G401.6 (cell line): Measurements from ENCODE around the gene MNX1.

Experiments
- FAIRE-seq: peaks from 2 replicates; lab custom pipeline; 2012; peaks lifted over from hg19 to GRCh38; lab: Jason Lieb, UNC

MNX1 gene

DNA sequence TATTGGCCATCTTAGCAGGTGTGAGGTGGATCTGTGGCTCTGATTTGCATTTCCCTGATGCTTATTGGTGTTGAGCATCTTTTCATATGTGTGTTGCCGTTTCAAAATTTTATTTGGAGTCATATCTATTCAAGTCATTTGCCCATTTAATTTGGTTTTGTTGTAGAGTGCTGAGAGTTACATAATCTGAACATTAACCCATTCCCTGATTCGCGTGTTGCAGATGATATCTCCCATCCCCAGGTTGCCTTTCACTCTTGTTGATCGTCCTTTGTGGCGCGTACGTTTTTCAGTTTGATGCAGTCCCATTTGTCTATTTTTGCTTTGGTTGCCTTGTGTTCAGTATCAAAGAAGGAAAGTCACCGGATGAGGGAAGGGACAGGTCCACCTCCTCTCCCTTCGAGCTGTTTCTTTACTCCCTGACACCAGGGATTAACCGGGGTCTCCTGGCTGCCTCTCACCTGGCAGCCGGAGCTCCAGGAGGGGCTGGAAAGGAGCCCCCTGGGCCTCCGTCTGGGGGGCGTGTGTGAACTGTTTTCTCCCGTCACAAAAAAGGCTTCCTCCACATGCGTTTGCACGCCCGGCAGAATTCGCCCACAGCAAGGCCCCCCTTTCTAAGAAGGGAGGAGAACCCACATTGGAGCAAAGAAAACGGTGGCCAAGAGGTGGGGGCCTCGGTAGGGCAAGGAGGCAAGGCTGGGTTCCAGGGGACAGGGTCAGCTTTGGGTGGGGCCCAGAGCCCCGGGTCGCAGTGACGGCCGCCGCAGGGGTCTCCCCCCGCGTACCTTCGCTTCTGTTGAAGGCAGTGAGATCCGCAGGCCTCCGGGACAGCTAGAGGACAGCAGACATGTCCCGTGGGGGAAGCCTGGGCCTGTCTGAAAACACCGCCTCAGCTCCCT is 8.3 kb downstream of the MNX1 start:
- FAIRE-seq = no peak

DNA sequence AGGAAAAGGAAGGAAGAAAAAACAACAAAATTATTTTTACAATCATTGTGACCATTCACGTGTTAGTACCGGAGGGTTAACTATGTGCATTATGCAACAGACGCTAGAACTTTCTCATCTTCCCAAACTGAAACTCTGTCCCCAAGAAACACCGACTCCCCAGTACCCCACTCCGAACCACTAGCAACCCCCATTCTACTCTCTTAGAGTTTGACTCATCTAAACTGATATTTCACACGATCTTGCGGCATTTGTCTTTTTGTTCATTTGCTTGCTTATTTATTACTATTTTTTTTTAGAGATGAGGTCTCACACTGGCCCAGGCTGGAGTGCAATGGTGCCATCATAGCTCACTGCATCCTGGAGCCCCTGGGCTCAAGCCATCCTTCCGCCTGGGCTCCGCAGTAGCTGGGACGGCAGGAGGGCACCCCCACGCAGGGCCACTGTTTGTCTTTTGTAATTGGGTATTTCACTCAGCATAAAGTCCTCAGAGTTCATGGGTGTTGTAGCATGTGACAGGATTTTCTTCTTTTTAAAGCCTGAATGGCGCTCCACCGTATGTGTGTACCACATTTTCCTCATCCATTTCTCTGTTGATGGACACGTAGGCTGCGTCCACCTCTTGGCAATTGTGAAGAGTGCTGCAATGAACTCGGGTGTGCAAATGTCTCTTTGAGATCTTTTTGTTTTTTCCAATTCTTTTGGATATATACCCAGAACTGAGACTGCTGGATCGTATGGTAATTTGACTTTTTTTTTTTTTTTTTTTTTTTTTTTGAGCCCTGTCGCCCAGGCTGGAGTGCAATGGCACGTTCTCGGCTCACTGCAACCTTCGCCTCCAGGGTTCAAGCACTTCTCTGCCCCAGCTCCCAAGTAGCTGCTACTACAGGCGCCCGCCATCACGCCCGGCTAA is 9.5 kb downstream of the MNX1 start:
- FAIRE-seq = no peak

DNA sequence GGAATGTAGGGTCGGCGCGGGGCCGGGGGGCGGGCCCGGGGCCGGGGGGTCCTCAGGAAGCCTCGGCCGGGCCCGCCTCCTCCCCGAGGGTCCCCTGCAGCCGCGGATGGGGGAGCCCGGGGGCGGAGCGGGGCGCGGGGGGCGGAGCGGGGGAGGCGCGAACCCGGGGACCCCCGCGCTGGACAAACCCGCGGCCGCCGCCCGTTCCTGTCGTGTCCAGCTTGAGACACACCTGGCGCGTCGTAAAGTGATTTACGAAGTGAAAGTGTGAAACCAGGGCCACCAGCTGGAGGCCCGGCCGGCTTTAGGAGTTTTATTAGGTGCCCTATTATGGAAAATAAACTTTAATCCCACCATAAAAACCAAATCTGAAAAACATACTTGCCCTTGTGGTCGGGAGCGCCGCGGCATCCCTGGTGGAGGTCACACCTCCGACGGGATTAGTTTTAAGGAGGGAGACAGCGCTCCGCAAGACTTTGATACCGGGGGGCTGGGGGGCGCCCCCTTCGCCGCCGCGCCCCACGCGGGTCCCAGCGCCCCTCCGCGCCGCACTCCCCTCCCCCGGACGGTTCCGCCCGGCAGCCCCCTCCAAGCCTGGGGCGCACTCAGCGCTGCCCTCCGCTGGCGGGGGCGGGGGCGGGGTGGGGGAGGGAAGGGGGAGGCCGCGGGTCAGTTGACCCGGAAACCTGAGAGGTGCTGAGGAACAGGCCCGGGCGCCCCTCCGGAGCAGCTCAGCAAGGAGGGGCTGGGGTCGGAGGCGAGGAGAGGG is 10.3 kb downstream of the MNX1 start:
- no peak for FAIRE-seq

DNA sequence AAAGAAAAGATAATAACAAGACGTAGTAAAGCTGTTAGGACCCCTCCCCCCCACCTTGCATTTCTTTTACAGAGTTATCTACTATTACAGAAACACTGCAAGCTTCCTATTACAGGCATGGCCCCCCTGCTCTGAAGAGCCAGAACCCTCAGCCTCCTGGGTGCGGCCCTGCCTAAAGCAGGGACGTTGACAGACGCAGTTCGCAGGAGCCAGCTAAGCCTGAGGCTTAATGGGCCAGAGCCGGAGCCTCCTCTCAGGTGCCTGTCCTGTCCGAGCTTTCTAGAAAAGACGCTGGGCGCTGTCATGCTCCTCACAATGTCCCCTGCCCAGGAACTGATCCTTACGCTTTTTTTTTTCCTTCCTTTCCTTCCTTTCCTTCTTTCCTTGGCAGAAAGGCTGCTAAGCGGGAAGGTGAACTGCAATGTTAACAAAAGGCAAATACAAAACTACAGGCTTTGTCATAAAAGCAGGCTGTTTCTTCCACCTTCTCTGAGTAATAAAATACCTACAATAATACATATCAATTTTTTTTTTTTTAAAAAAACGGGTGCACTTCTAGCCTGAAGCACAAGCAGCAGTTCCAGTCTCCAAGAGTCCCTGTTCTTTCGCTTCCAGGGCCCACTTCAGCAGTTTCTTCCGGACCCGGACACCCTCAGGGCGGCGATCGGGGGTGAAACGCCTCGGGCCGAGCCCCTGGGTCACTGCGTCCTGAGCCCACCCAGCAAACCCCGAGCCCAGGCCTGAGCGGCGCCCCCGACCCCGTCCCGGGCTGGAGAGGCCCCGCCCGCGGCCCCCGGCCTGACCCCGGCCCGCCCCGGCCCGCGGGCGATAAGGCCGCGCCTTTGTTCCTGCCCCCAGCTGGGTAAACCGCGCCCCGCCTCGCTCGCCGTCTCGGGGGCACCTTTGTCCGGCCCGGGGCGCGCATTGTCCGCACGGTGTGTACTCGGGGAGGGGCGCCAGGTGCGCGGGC is 11.2 kb downstream of the MNX1 start:
- no peak for FAIRE-seq

DNA sequence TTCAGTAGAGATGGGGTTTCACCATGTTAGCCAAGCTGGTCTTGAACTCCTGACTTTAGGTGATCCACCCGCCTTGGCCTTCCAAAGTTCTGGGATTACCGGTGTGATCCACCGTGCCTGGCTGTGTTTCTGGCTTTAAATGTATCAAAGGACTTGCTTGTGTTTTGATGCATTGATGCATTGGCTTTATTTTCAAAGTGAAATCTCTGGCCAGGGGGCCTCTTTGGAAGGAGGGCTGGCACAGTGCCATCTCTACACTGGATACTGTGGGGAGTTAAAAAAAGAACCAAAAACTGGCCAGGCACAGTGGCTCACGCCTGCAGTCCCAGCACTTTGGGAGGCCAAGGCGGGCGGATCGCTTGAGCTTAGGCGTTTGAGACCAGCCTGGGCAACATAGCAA is 16.0 kb downstream of the MNX1 start:
- FAIRE-seq = no peak

DNA sequence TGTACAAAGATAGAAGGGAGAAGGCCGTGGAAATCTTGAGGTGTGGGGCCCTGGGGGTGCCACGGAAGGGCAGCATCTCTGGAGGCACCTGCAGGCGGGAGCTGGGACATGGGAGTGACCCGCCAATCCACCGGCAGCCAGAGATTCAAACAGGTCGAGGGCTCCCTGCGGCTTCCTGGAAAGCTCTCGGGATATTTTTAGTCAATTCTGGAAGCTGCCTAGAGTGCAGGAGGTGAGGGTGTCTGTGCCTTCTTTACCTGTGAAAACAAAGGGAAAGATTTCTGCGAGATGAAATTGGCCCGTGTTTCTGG is 16.6 kb downstream of the MNX1 start:
- FAIRE-seq = no peak

DNA sequence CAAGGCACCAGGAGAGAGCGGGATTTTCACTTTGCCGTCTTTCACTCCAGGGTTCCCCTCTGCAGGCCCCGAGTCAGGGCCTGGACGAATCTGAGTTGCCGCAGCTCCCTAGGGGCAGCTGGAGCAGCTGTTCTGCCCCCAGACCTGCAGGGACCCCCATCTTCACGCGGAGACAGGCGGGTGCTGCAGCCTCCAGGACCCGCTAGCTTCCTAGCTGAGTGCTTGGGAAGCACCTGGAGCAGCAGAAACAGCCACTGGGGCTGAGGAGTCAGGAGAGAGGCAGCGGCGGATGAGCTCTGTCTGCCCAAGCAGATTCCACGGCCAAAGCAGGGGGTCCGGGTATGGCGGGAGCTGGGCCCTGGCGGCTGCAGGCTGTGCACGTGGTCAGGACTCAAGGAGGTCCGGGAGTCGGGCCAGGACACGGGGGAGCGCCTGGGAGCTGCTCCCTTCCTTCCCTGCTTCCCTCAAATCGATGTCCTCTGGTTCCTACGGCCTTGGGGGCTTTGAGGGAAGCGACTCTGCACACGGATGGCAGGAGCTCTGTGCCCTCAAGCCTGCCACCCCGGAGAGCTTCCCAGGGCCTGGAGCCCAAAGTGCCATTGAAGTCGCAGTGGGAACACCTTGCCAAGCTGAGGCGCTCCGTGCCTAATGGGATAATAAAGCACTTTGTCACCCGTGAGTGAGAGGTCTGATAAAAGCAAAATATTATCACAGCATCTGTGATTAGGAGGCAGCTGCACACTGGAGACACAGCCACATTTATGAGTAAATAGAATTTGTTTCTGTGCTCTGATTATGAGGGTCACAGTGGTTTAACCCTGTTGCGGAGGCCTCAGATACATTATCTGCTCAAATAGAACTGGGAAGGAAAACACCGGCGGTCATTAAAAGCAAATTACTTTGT is 17.2 kb downstream of the MNX1 start:
- FAIRE-seq = no peak

DNA sequence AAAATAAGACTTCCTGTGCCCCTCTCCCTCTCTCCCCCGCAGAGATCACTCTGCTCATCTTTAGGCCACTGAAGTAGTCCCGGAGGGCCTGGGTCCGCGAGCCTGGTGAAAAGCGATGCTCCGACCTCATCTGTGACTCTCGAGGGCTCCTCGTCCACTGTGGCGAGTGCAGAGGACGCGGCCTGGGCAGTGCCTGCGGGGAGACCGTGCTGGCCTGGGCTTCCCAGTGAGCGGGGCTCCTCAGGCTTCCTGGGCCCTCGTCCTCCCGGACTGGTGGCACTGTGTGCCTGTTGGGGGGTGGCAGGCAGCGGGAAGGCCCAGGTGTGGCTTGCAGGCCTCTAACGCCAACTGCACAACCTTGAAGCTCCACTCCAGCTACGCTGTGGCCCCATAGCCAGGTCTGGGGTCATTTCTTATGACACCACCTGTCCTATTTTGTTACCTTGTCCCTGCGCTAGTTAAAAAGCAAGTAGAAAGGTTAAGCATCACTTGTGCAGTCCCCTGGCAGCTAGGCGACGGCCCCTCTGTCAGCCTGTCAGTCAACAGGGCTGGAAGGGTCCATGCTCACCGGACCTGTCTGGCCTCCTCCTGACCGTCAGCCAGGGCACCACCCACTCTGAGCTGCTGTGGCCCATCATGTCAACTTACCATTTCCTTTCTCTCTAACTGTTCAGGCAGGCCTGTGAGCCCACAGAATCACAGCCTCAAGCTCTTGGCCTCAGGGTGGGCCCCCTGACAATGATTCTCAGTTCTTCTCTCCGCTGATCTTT is 20.5 kb downstream of the MNX1 start:
- no peak for FAIRE-seq

DNA sequence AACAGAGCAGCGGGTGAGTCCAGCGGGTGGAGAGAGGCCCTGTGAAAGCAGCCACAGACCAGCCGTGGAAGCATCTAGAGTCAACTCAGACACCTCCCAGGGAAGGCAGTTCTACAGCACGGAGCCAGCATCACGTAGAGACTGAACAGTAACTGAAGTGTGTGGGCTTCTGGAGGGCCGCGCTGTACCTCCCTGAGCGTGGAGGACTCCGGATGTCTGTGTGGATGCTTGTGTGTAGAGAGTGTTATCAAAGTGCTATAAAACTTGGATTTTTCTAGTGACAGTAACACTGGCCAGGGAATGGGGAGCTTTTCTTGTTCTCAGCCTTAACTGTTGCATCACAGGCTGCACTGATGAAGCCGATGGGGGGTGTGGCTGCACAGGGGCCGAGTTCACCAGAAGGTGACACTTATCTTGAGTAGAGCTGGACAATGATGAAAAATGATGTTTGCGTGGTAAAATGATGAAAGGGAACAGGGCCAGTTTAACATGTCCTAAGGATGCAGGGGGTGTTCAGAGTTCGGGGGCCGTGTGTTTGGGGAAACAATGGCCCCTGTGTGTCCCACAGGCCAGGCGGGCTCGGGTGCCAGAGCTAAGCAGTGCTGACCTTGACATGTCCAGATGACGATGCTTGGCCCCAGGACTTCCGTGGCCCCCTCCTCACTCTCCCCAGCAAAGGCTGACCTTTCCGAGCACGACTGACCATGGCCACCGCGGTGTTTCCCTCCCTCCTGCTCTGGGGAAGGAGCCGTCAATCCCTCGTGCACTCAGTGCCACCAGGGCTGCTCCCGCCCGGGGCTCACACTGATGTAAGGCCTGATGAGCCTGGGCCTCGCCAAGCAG is 21.9 kb downstream of the MNX1 start:
- FAIRE-seq = no peak

DNA sequence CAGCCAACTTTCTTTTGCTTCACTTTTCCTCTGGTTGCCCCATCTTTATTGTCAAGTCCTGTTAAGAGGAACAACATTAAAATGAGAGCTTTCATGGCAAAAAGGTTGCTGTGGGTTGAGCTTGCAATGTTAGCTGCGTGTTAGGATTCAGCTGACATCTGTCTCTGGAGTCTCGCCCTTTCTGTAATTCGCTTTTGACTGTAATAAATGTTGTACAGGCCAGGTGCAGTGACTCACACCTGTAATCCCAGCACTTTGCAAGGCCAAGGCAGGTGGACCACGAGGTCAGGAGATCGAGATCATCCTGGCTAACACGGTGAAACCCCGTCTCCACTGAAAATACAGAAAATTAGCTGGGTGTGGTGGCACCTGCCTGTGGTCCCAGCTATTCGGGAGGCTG is 24.1 kb downstream of the MNX1 start:
- FAIRE-seq = no peak

DNA sequence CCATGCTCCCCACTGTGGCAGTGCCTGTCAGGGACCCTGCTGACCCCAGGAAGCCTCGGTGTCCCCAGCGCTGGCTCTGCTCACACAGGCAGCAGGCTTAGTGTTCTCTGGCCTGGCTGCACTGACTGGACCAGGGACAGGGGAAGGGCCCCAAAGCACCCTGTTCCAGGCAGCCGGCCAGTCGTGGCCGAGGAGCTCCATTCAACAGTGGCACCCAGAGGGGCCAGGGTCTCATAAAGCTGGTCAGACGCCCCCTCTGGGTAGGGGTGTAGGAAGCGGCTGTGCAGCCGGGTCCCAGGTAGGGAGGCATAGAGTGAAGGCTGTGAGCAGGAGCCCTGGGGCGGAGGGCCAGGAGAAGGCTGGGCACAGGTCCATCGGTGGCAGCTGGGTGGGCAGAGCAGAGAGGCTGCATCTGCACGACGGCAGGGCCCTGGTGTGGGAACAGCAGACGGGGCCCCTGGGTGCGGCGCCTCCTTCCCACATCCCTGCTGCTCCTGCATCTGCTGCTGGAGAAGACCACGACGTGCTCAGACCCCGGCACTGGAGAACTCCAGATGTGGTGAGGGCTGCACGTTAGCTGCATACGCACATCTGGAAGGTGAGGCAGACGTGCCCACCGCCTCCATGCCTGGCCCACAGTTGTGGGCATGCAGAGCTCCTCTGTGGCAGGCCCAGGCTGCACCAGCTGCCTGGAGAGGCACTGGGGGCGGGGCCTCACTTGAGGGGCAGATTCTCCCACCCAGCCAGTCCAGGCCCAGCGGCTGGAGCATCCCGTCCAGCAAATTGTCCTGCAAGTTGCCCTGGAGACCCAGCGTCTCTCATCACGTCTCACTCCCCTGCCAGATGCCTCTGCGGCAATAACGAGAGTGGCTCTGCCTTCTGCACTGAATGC is 25.1 kb downstream of the MNX1 start:
- no peak for FAIRE-seq

DNA sequence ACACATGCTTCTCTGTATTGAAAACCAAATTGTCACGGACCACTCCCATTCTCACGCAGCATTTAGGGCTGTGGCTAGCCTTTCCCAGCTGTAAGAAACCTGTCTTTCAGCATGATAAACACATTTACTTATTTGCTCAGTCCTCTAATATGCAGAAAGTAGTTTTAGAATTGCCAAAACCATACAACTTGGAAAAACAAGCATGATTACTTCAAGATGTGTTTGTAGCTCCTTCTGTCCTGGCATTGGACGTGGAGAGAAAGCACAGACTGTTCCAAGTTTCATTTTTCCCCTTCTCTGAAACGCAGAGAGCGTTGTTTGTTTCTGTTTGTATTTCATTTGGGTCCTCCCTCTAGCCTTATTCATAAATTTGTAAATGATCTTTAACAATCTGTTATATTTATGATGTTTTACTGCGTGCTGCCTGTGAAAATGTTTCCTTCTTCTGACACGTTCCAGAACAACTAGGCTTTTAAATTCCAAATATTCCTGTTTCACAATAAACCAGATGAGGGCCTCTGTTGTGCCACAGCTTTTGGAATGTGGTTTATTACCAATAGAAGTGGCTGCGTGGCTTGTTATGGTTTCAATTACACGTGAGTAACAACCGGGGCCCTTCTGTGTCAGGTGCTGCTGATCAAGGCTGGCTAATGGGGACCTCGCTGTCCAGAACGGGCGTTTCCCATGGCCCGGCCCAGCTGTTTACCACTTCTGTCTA is 26.1 kb downstream of the MNX1 start:
- no peak for FAIRE-seq

DNA sequence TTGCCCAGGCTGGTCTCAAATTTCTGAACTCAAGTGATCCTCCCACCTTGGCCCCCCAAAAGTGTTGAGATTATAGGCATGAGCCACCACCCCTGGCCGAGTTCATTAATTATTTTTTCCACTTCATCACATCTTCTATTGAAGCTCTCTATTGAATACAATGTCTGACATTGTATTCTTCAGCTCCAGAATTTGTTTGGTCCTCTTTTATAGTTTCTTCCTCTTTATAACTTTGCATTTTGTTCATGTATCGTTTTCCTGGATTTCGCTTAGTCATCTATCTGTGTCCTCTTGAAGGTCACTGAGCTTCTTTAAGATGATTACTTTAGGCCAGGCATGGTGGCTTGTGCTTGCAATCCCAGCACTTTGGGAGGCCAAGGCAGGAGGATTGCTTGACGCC is 30.8 kb downstream of the MNX1 start:
- no peak for FAIRE-seq

DNA sequence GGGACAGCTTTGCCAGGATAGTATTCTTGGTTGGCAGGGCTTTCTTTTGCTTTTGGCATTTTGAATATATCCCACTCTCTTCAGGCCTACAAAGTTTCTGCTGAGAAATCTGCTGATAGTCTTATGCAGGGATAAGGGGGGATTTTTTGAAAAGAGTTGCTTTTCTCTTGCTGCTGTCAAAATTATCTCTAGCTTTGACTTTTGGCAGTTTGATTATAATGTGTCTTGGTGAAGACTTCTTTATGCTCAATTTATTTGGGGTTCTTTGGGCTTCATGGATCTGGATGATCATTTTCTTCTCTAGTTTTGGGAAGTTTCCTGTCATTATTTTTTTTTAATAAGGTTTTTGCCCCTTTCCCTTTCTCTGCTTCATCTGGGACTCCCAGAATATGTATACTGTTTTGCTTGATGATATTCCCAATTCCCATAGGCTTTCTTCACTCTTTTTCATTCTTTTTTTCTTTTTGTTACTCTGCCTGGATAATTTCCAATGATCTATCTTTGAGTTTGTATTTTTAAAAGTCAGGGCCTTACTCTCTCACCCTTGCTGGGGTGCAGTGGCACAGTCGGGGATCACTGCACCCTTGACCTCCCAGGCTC is 31.4 kb downstream of the MNX1 start:
- FAIRE-seq = no peak

DNA sequence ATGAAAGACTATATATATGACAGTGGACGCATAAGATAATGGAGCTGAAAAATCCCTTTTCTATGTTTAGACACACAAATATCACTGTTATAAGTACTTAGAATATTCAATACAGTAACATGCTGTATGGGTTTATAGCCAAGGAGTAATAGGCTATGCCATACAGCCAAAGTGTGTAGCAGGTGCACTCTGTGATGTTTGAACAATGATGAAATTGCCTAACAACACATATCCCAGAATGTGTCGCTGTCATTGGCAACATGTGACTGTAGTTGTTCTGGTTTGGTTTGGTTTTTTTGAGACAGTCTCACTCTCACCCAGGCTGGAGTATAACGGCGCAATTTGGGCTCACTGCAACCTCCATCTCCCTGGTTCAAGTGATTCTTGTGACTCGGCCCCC is 34.8 kb downstream of the MNX1 start:
- no peak for FAIRE-seq

DNA sequence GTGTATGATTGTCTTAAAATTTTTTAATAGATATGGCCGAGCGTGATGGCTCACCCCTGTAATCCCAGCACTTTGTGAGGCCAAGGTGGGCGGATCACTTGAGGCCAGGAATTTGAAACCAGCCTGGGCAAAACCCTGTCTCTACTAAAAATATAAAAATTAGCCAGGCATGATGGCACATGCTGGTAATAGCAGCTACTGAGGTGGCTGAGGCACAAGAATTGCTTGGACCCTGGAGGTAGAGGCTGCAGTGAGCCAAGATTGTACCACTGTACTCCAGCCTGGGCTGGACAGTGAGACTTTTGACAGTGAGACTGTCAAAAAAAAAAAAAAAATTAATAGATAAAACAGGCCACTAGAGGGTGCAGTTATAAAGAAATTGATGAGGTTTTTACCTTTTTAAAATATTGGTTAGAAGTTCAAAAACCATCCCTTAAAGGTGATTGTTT is 40.5 kb downstream of the MNX1 start:
- peak; percentile 85 for FAIRE-seq

DNA sequence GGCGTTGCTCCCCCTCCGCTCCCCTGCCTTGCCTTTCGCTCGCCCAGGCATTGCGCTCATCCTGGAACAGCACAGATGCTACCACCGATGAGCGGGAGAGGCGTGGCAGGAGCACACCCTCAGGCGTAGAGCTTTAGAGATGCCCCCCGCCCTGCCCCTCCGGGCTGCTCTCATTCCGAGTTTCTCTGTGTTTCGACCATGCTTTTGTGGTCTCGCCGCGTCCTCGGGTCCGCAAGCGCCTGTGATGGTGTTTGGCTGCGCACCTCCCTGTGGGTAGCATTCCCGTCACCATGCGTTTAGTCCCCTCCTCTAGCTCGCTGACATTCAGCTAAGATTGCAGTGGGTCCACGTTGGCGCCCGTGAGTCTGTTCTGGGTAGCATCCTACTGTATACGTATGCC is 42.3 kb downstream of the MNX1 start:
- no peak for FAIRE-seq
